CD4-positive, alpha-beta T cell (primary cell): ENCODE data around the gene CCDC33. TPM values are rescaled to one million over a fixed set of nuclear protein-coding genes. Genes with fewer than 3 reads are reported as not detected.
A peak's percentile ranks its signal among the peaks of the same experiment; 100 is the strongest.

Experiments
- ATAC-seq: fragments of 200-7000 bp; cut with Tn5 transposase; one replicate; pipeline ENCODE4 v1.10.0; 2022; ENCODE audit warnings: mild to moderate bottlenecking; ENCODE audit not compliant: poor library complexity
- CTCF ChIA-PET: fragments of 350-600 bp; sonication (Branson Sonifier 250); formaldehyde crosslinking; loops from one replicate; lab custom pipeline; 2021; ENCODE audit warnings: antibody characterized with exemption, inconsistent platforms; lab: Charles Lee
- POLR2A ChIA-PET: fragments of 350-600 bp; sonication (Branson Sonifier 250); formaldehyde crosslinking; loops from one replicate; lab custom pipeline; 2021; ENCODE audit warnings: antibody characterized with exemption, inconsistent platforms; lab: Charles Lee
- DNase-seq, 14 experiments: peaks; one replicate each; pipeline ENCODE4 v3.0.0-alpha.2; 2013 to 2020; ENCODE audit warnings: mixed read lengths in 2 of 14
- H3K27ac ChIP-seq, 2 donors: one replicate each; pipeline versions ENCODE4 v1.5.1 to v1.7.0; 2013; ENCODE audit warnings: low read length in 2 of 2, low read depth in 1 of 2, mild to moderate bottlenecking in 1 of 2
- H3K27me3 ChIP-seq, 2 experiments: 1 replicate in 1 of 2; 2 replicates in 1 of 2; pipeline versions ENCODE4 v1.6.1 to v1.7.0; 2013; ENCODE audit warnings: low read length in 2 of 2, control low read depth in 1 of 2, mild to moderate bottlenecking in 1 of 2, moderate library complexity in 1 of 2; ENCODE audit not compliant: insufficient read depth in 2 of 2, control insufficient read depth in 1 of 2
- H3K36me3 ChIP-seq: one replicate; pipeline ENCODE4 v1.6.1; 2013; ENCODE audit warnings: low read length, control low read depth; ENCODE audit not compliant: insufficient read depth
- H3K4me1 ChIP-seq: one replicate; pipeline ENCODE4 v1.6.1; 2013; ENCODE audit warnings: low read length, control low read depth; ENCODE audit not compliant: insufficient read depth
- H3K4me3 ChIP-seq: one replicate; pipeline ENCODE4 v1.5.1; 2013; ENCODE audit warnings: mild to moderate bottlenecking, low read length, moderate library complexity
- H3K9me3 ChIP-seq, 2 experiments: 1 replicate in 1 of 2; 2 replicates in 1 of 2; pipeline versions ENCODE4 v1.6.1 to v1.7.0; 2013; ENCODE audit warnings: low read length in 2 of 2, mild to moderate bottlenecking in 2 of 2, control low read depth in 1 of 2, moderate library complexity in 1 of 2; ENCODE audit not compliant: control insufficient read depth in 1 of 2, insufficient read depth in 1 of 2
- H3K27ac Mint-ChIP-seq: one replicate; pipeline ENCODE4 v1.8.0; 2020; ENCODE audit warnings: mixed read lengths
- H3K27me3 Mint-ChIP-seq: one replicate; pipeline ENCODE4 v1.8.0; 2021; ENCODE audit warnings: mixed read lengths
- H3K36me3 Mint-ChIP-seq: one replicate; pipeline ENCODE4 v1.8.0; 2021; ENCODE audit warnings: low read depth, mixed read lengths
- H3K4me1 Mint-ChIP-seq: one replicate; pipeline ENCODE4 v1.8.0; 2021; ENCODE audit warnings: low read depth, mixed read lengths
- H3K4me3 Mint-ChIP-seq: one replicate; pipeline ENCODE4 v1.8.0; 2020; ENCODE audit warnings: mild to moderate bottlenecking, mixed read lengths
- H3K9me3 Mint-ChIP-seq: one replicate; pipeline ENCODE4 v1.8.0; 2020; ENCODE audit warnings: mixed read lengths
- intact Hi-C, 2 experiments: fragments of 100-400 bp; cut with DNase I in 1 of 2; cut with micrococcal nuclease in 1 of 2; formaldehyde crosslinking; loops; one replicate each; pipeline versions ENCODE4 v1.15.1 to v1.9.0; 2023 to 2025; cut with DNase I, micrococcal nuclease
- total RNA-seq, 174 experiments: library from RNA in 2 of 174; stranded (reverse) in 2 of 174; gene quantifications; one replicate each; pipeline ENCODE4 v1.2.3 and lab custom pipeline; 2021 to 2026
- TF ChIP-seq, protein P1 (sequence below): fragments of 200-600 bp; IDR thresholded peaks from one replicate; pipeline ENCODE4 v1.8.0; 2022; ENCODE audit warnings: antibody characterized with exemption, mild to moderate bottlenecking

CCDC33 gene
- total RNA-seq, 2 experiments from 2014 or later, result not detected

DNA sequence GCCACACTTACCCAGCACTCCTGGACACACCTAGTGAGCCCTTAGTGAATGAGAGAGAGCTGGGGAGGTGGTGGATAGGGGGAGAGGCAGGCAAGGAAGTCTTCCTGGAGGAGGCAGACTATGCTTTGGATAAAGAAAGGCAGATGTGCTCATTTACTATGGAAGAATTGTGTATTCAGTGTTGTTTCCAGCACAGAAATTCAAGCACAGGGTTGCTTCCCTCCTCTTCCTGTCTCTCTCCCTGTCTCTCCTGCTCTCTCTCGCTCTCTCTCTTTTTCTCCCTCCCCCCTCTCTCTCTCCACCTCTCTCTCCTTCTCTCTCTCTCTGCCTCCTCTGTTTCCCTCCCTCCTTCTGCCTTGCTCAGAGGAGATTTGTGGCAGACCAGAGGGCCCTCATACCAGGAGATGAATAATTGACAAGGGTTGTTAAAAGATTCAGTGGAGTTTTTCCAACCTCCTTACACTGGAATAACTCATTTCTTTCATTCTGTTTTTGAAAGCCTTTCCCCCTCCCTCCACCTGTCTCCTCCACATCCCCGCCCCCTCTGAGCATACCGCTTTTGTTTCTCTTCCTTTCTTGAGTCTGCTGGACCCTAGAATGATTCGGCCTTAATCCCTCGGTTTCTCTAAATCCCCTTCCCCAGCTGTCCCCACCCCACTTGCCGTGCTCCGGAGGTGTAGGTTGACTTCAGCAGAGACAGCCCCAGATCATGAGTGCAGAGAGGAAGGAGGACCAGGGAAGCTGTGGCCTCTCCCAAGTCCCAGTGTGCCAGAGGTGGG is 65.6 kb downstream of the CCDC33 start:
- POLR2A ChIA-PET, result no interaction called here
- H3K4me3 ChIP-seq, result no peak overlapping the region
- no peak overlapping the region for H3K27ac Mint-ChIP-seq
- H3K4me1 ChIP-seq, result no peaks in the 10 kb centered on the region
- H3K9me3 Mint-ChIP-seq, result no peaks in the 10 kb centered on the region
- TF ChIP-seq, protein P1, sequence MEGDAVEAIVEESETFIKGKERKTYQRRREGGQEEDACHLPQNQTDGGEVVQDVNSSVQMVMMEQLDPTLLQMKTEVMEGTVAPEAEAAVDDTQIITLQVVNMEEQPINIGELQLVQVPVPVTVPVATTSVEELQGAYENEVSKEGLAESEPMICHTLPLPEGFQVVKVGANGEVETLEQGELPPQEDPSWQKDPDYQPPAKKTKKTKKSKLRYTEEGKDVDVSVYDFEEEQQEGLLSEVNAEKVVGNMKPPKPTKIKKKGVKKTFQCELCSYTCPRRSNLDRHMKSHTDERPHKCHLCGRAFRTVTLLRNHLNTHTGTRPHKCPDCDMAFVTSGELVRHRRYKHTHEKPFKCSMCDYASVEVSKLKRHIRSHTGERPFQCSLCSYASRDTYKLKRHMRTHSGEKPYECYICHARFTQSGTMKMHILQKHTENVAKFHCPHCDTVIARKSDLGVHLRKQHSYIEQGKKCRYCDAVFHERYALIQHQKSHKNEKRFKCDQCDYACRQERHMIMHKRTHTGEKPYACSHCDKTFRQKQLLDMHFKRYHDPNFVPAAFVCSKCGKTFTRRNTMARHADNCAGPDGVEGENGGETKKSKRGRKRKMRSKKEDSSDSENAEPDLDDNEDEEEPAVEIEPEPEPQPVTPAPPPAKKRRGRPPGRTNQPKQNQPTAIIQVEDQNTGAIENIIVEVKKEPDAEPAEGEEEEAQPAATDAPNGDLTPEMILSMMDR, result no peak
- DNase-seq, result no peak
- CTCF ChIA-PET, result no interaction called here
- no peaks in the 10 kb centered on the region for H3K36me3 ChIP-seq
- no peaks in the 10 kb centered on the region for H3K36me3 Mint-ChIP-seq
- no peaks in the 10 kb centered on the region for H3K4me1 Mint-ChIP-seq
- H3K27ac ChIP-seq, result no peak overlapping the region
- peaks cover 0 to 4% of the 10 kb centered on the region in 2 experiments for H3K9me3 ChIP-seq
- H3K27me3 Mint-ChIP-seq, result peaks cover 70% of the 10 kb centered on the region
- H3K4me3 Mint-ChIP-seq, result no peak overlapping the region
- ATAC-seq, result no peak
- intact Hi-C loops, result loop anchor here (2.0 to 5.0 kb wide), 3 partner anchors 174 to 329 kb away; no protein-coding TSS in a partner anchor
- H3K27me3 ChIP-seq, result peaks cover 11 to 21% of the 10 kb centered on the region in 2 experiments

DNA sequence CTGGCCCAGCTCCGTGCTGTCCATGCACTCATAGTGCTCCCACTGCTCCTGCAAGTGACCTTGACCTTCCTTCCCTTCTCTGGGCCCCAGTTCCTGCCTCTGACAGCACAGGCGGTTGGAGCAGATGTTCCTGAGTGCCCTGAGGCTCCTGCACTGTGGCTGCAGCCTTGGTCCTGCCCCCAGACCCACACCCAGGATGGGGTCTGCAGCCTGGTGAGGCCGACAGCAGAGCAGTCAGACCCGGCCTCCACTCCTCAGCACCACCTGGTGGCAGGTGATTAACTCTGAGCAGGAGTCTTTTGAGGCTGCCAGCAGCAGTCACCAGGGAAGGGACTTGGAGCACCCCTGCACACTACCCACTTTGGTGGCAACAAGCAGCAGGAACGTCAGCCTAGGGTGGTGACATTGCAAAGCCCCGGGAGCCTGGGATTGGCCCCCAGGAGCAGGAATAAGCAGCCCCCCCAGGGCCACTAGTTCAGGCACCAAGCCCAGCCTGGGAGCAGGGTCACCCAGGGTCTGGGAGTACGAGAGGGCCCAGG is 66.8 kb downstream of the CCDC33 start:
- Histone ChIP-seq H3K27me3 (peaks cover 18 to 21% of the 10 kb centered on the region in 2 experiments), H3K9me3 (peaks cover 0 to 4% of the 10 kb centered on the region in 2 experiments), H3K27ac (no peak overlapping the region), H3K4me3 (no peak overlapping the region), H3K4me1 (no peaks in the 10 kb centered on the region), H3K36me3 (no peaks in the 10 kb centered on the region)
- H3K27ac Mint-ChIP-seq, result no peak overlapping the region
- H3K36me3 Mint-ChIP-seq, result no peaks in the 10 kb centered on the region
- H3K27me3 Mint-ChIP-seq, result peaks cover 76% of the 10 kb centered on the region
- no peaks in the 10 kb centered on the region for H3K4me1 Mint-ChIP-seq
- CTCF ChIA-PET, result no interaction called here
- no peaks in the 10 kb centered on the region for H3K9me3 Mint-ChIP-seq
- TF ChIP-seq, protein P1, result peak; percentile 31
- POLR2A ChIA-PET, result no interaction called here
- no peak for ATAC-seq
- H3K4me3 Mint-ChIP-seq, result no peak overlapping the region
- peak in 10 of 14 experiments; percentile 7 to 44 (median 20) for DNase-seq
- intact Hi-C loops, result loop anchor here (1.0 to 5.0 kb wide), 4 partner anchors 176 to 331 kb away; no protein-coding TSS in a partner anchor

DNA sequence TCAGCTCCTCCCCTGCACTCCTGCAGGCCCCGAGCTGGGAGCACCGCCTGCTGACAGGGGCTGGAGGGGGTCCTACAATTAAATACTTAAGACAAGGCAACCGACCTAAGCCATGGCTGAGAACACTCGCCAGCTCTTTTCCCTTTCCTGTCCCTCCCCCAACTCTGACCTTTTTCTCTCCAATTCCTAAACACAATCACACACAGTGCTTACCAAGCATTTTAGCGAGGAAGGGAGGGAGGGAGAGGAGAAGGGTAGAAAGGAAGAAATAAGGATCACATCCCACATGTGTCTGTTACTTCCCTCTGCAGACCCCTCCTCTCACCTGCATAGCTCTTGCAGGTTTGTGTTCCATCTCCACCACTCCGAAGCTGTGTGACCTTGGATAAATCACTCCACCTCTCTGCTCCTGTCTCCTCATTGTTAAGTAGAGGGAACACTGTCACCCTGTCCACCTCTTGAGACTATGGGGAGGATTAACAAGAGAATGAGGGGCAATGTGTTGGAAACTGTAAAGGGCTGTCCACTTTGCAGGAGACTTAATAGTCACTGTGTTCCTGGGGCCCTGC is 67.7 kb downstream of the CCDC33 start:
- Histone ChIP-seq H3K27me3 (peaks cover 18 to 21% of the 10 kb centered on the region in 2 experiments), H3K9me3 (peaks cover 0 to 4% of the 10 kb centered on the region in 2 experiments), H3K27ac (no peak overlapping the region), H3K36me3 (no peaks in the 10 kb centered on the region), H3K4me3 (no peak overlapping the region), H3K4me1 (no peaks in the 10 kb centered on the region)
- TF ChIP-seq, protein P1, result no peak
- Mint-ChIP-seq H3K27me3 (peaks cover 73% of the 10 kb centered on the region), H3K36me3 (no peaks in the 10 kb centered on the region), H3K9me3 (no peaks in the 10 kb centered on the region), H3K27ac (no peak overlapping the region), H3K4me1 (no peaks in the 10 kb centered on the region), H3K4me3 (no peak overlapping the region)
- CTCF ChIA-PET, result no interaction called here
- ATAC-seq, result no peak
- POLR2A ChIA-PET, result no interaction called here
- intact Hi-C loops, result loop anchor here (1.0 to 5.0 kb wide), 4 partner anchors 177 to 332 kb away; no protein-coding TSS in a partner anchor
- DNase-seq, result no peak
